HL-60 (cell line): ENCODE data around the gene MACROD2.

Experiments
- TF ChIP-seq, protein P1 (sequence below): IDR thresholded peaks from 2 replicates; pipeline ENCODE4 v1.6.1; 2012; ENCODE audit warnings: low read depth; ENCODE audit not compliant: insufficient replicate concordance
- TF ChIP-seq, protein P2 (sequence below): IDR thresholded peaks from one replicate; pipeline ENCODE4 v1.5.1; 2011; ENCODE audit warnings: low read length, control low read depth, inconsistent platforms; ENCODE audit not compliant: insufficient read depth

DNA sequence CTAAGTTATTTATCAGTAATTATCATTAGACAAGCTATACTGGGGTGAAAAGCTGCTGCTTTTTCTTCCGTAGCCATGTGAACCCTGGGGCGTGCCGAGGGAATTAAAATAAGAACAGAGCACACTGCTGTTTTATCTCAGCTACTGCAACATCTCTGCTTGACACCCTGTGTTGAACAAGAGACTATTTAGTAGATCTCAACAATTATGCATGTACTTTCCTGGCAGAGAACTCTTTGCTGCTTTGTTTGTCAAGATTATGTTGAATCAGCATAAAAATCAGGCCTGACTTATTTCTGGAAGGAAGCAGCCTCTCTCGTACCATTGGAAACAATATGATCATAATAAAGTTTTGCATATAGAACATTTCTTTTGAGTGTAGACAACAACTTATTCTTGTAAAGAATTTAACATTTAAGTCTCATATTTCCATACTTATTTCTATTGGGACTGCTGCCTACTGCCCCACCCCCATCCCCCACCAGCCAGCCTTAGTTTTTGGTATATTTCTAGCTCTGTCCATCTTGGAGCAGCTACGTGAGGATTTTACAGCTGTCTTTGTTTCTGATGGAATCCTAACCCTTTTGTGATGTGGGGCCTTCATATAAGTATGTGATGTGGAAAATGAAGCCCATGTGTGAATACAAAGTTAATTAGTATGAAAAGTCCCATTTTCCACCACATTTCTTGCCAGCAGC is 1566.5 kb downstream of the MACROD2 start:
- TF ChIP-seq, protein P1, sequence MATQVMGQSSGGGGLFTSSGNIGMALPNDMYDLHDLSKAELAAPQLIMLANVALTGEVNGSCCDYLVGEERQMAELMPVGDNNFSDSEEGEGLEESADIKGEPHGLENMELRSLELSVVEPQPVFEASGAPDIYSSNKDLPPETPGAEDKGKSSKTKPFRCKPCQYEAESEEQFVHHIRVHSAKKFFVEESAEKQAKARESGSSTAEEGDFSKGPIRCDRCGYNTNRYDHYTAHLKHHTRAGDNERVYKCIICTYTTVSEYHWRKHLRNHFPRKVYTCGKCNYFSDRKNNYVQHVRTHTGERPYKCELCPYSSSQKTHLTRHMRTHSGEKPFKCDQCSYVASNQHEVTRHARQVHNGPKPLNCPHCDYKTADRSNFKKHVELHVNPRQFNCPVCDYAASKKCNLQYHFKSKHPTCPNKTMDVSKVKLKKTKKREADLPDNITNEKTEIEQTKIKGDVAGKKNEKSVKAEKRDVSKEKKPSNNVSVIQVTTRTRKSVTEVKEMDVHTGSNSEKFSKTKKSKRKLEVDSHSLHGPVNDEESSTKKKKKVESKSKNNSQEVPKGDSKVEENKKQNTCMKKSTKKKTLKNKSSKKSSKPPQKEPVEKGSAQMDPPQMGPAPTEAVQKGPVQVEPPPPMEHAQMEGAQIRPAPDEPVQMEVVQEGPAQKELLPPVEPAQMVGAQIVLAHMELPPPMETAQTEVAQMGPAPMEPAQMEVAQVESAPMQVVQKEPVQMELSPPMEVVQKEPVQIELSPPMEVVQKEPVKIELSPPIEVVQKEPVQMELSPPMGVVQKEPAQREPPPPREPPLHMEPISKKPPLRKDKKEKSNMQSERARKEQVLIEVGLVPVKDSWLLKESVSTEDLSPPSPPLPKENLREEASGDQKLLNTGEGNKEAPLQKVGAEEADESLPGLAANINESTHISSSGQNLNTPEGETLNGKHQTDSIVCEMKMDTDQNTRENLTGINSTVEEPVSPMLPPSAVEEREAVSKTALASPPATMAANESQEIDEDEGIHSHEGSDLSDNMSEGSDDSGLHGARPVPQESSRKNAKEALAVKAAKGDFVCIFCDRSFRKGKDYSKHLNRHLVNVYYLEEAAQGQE = no peak
- TF ChIP-seq, protein P2, sequence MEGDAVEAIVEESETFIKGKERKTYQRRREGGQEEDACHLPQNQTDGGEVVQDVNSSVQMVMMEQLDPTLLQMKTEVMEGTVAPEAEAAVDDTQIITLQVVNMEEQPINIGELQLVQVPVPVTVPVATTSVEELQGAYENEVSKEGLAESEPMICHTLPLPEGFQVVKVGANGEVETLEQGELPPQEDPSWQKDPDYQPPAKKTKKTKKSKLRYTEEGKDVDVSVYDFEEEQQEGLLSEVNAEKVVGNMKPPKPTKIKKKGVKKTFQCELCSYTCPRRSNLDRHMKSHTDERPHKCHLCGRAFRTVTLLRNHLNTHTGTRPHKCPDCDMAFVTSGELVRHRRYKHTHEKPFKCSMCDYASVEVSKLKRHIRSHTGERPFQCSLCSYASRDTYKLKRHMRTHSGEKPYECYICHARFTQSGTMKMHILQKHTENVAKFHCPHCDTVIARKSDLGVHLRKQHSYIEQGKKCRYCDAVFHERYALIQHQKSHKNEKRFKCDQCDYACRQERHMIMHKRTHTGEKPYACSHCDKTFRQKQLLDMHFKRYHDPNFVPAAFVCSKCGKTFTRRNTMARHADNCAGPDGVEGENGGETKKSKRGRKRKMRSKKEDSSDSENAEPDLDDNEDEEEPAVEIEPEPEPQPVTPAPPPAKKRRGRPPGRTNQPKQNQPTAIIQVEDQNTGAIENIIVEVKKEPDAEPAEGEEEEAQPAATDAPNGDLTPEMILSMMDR = no peak
